A673 (cell line): ENCODE measurements around the gene TMEM74B.

Source experiments
- EZH2 ChIP-seq: fragments of 200-600 bp; sonication (generic); IDR thresholded peaks from 2 replicates; pipeline ENCODE4 v1.6.1; 2017; ENCODE audit warnings: borderline replicate concordance, low read depth, mild to moderate bottlenecking, mixed read lengths, antibody characterized with exemption, low read length; ENCODE audit not compliant: poor library complexity, severe bottlenecking
- TF ChIP-seq, protein P1 (sequence below): fragments of 300-800, 200-600 bp; sonication (generic); conservative IDR thresholded peaks from 2 replicates; pipeline ENCODE4 v1.5.1; 2017; ENCODE audit warnings: low read depth, mild to moderate bottlenecking, antibody characterized with exemption, low read length, moderate library complexity, mixed read lengths

DNA sequence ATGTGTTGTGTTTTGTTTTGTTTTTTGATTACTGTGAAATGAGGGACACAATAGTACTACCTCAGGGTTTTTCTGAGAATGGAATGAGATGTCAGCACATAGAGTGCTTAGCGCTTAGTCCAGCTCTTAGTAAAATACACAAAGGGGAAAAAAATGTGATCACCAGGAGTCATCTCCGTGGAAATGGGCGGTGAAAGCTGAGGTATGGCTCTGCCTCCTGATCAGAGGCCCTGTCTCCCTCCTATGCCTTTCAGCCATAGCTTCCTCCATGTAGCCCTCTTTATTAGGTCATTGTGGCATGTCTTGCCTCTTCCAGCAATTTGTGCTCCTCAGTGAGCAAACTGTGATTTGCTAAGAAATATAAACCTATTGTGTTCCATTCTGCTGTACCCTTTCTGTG is 53.4 kb downstream of the TMEM74B start:
- TF ChIP-seq, protein P1, sequence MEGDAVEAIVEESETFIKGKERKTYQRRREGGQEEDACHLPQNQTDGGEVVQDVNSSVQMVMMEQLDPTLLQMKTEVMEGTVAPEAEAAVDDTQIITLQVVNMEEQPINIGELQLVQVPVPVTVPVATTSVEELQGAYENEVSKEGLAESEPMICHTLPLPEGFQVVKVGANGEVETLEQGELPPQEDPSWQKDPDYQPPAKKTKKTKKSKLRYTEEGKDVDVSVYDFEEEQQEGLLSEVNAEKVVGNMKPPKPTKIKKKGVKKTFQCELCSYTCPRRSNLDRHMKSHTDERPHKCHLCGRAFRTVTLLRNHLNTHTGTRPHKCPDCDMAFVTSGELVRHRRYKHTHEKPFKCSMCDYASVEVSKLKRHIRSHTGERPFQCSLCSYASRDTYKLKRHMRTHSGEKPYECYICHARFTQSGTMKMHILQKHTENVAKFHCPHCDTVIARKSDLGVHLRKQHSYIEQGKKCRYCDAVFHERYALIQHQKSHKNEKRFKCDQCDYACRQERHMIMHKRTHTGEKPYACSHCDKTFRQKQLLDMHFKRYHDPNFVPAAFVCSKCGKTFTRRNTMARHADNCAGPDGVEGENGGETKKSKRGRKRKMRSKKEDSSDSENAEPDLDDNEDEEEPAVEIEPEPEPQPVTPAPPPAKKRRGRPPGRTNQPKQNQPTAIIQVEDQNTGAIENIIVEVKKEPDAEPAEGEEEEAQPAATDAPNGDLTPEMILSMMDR, result no peak
- no peak for TF ChIP-seq EZH2
